ENCODE data around the gene MSL3. TPM values are rescaled to one million over a fixed set of nuclear protein-coding genes. Genes with fewer than 3 reads are reported as not detected.

The MSL3 gene
- total RNA-seq, 1 experiment from 2014 or later: 17.0 TPM

DNA sequence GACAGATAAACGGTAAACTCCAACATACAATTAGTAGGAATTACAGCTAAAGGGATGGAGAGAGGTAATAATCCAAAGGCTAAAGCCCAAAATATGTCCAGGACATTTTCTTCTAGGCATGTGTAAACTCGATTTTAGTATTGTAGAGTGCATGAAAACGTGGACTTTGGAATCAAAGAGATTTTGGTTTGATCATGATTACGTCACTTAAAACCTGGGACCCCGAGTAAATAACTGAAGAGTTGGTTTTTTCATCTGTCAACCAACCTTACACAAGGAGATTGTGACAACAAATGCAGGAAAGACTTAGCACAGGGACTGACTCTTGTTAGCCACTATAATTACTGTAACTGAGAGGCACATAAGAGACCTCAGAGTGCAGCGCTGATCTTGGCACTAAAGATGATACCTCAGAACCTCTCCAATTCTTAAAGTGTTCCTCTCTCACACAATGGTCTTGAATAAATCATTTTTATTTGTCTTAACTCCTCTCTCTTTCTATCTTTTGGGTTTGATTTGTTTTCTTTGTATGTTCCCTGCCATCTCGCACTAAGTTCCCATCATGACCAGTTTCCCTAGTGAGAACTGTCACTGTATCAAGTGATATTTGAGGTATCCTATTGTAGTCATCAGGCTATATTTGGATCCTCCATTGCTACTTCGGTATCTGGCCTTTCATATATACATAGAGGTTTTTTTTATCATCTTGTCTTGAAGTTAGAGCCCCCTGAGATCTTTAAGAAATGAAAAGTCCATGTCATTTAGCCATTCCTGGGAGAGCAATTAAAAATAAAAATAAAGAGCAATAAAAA lies 32.2 kb upstream of the MSL3 start:
- BruUV-seq (replicated peaks): no TSS peak
- H3K27me3 ChIP-seq (ENCODE audit: control insufficient read depth, insufficient read depth, low read length): no peaks in the 10 kb centered on the region
- ChIA-PET CTCF (no interaction called here), POLR2A (no interaction called here)
- no peaks in the 10 kb centered on the region for H3K9me3 ChIP-seq (ENCODE audit: control insufficient read depth, insufficient read depth, low read depth, low read length)
- no peaks in the 10 kb centered on the region for H3K4me1 ChIP-seq (ENCODE audit: control insufficient read depth, insufficient read depth, low read length)
- in situ Hi-C loops (cut with HindIII; ENCODE audit: low pct_unique_long_range_greater_than_20kb, low sequenced_read_pairs): no loop called here
- no peak for DNase-seq (ENCODE audit: low read depth, low spot score)
- intact Hi-C loops (cut with micrococcal nuclease; ENCODE audit: unreplicated experiment): no loop called here
- TF ChIP-seq SIN3A (IDR thresholded peaks at IDR 0.05; ENCODE audit: borderline replicate concordance, insufficient read depth, low read depth, low read length) (no peak), TCF7L2 (IDR thresholded peaks at IDR 0.05; ENCODE audit: low read depth, low read length) (no peak), POLR2AphosphoS5 (IDR thresholded peaks at IDR 0.05; ENCODE audit: low read depth, low read length) (no peak)
- TF ChIP-seq, protein P1, sequence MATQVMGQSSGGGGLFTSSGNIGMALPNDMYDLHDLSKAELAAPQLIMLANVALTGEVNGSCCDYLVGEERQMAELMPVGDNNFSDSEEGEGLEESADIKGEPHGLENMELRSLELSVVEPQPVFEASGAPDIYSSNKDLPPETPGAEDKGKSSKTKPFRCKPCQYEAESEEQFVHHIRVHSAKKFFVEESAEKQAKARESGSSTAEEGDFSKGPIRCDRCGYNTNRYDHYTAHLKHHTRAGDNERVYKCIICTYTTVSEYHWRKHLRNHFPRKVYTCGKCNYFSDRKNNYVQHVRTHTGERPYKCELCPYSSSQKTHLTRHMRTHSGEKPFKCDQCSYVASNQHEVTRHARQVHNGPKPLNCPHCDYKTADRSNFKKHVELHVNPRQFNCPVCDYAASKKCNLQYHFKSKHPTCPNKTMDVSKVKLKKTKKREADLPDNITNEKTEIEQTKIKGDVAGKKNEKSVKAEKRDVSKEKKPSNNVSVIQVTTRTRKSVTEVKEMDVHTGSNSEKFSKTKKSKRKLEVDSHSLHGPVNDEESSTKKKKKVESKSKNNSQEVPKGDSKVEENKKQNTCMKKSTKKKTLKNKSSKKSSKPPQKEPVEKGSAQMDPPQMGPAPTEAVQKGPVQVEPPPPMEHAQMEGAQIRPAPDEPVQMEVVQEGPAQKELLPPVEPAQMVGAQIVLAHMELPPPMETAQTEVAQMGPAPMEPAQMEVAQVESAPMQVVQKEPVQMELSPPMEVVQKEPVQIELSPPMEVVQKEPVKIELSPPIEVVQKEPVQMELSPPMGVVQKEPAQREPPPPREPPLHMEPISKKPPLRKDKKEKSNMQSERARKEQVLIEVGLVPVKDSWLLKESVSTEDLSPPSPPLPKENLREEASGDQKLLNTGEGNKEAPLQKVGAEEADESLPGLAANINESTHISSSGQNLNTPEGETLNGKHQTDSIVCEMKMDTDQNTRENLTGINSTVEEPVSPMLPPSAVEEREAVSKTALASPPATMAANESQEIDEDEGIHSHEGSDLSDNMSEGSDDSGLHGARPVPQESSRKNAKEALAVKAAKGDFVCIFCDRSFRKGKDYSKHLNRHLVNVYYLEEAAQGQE (IDR thresholded peaks at IDR 0.05; ENCODE audit: insufficient read depth in 1 of 2, low read depth in 2 of 2, low read length in 1 of 2): no peak
- TF ChIP-seq, protein P2, sequence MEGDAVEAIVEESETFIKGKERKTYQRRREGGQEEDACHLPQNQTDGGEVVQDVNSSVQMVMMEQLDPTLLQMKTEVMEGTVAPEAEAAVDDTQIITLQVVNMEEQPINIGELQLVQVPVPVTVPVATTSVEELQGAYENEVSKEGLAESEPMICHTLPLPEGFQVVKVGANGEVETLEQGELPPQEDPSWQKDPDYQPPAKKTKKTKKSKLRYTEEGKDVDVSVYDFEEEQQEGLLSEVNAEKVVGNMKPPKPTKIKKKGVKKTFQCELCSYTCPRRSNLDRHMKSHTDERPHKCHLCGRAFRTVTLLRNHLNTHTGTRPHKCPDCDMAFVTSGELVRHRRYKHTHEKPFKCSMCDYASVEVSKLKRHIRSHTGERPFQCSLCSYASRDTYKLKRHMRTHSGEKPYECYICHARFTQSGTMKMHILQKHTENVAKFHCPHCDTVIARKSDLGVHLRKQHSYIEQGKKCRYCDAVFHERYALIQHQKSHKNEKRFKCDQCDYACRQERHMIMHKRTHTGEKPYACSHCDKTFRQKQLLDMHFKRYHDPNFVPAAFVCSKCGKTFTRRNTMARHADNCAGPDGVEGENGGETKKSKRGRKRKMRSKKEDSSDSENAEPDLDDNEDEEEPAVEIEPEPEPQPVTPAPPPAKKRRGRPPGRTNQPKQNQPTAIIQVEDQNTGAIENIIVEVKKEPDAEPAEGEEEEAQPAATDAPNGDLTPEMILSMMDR (IDR thresholded peaks at IDR 0.05): no peak
- no peaks in the 10 kb centered on the region for H3K36me3 ChIP-seq (ENCODE audit: control insufficient read depth, insufficient read depth, low read length)
- no peak overlapping the region for H3K27ac ChIP-seq (ENCODE audit: low read length)
- no peak overlapping the region for H3K4me3 ChIP-seq (ENCODE audit: low read depth in 2 of 2, low read length in 2 of 2)
- no peak for ATAC-seq

- ChIA-PET POLR2A (no interaction called here), CTCF (no interaction called here)
- no peak overlapping the region for H3K27ac ChIP-seq (ENCODE audit: low read length)
- DNase-seq (ENCODE audit: low read depth, low spot score): no peak
- intact Hi-C loops (cut with micrococcal nuclease; ENCODE audit: unreplicated experiment): no loop called here
- no peaks in the 10 kb centered on the region for H3K9me3 ChIP-seq (ENCODE audit: control insufficient read depth, insufficient read depth, low read depth, low read length)
- no peaks in the 10 kb centered on the region for H3K36me3 ChIP-seq (ENCODE audit: control insufficient read depth, insufficient read depth, low read length)
- TF ChIP-seq TCF7L2 (IDR thresholded peaks at IDR 0.05; ENCODE audit: low read depth, low read length) (no peak), SIN3A (IDR thresholded peaks at IDR 0.05; ENCODE audit: borderline replicate concordance, insufficient read depth, low read depth, low read length) (no peak), POLR2AphosphoS5 (IDR thresholded peaks at IDR 0.05; ENCODE audit: low read depth, low read length) (no peak)
- TF ChIP-seq, protein P1 (IDR thresholded peaks at IDR 0.05; ENCODE audit: insufficient read depth in 1 of 2, low read depth in 2 of 2, low read length in 1 of 2): no peak
- TF ChIP-seq, protein P2 (IDR thresholded peaks at IDR 0.05): no peak
- no peak overlapping the region for H3K4me3 ChIP-seq (ENCODE audit: low read depth in 2 of 2, low read length in 2 of 2)
- in situ Hi-C loops (cut with HindIII; ENCODE audit: low pct_unique_long_range_greater_than_20kb, low sequenced_read_pairs): no loop called here
- H3K4me1 ChIP-seq (ENCODE audit: control insufficient read depth, insufficient read depth, low read length): no peaks in the 10 kb centered on the region
- ATAC-seq: no peak
- no peaks in the 10 kb centered on the region for H3K27me3 ChIP-seq (ENCODE audit: control insufficient read depth, insufficient read depth, low read length)
- BruUV-seq (replicated peaks): no TSS peak
Observed at GRCh38 chrX:11728556-11728955, 29.5 kb upstream of the MSL3 start.

Measured in Panc1 (cell line).